Endothelial cell of umbilical vein (primary cell): Measurements from ENCODE around the gene CAPN5. TPM values are rescaled to one million over a fixed set of nuclear protein-coding genes. Genes with fewer than 3 reads are reported as not detected.

Experiments used
- BruUV-seq: library from RNA; stranded (reverse); fragments of 400-500 nt; replicated peaks from 2 replicates; lab custom pipeline; 2021; lab: Mats Ljungman, UMichigan
- CTCF ChIA-PET: fragments of 300-600, 350-600 bp; sonication (Branson Sonifier 250); formaldehyde crosslinking; loops from one replicate; lab custom pipeline; 2021; ENCODE audit warnings: antibody characterized with exemption, inconsistent platforms; lab: Charles Lee
- POLR2A ChIA-PET: fragments of 300-600, 350-600 bp; sonication (Branson Sonifier 250); formaldehyde crosslinking; loops from one replicate; lab custom pipeline; 2021; ENCODE audit warnings: antibody characterized with exemption, inconsistent platforms; lab: Charles Lee
- DNase-seq: peaks from one replicate; pipeline ENCODE4 v3.0.0-alpha.2; 2011; ENCODE audit warnings: low read depth, low spot score
- FAIRE-seq: peaks from 2 replicates; lab custom pipeline; 2011; peaks lifted over from hg19 to GRCh38; lab: Jason Lieb, UNC
- H2AFZ ChIP-seq: 2 replicates; pipeline ENCODE4 v1.6.0; 2012; ENCODE audit warnings: low read depth, low read length, control low read depth, inconsistent platforms
- H3K27ac ChIP-seq: 2 replicates; pipeline ENCODE4 v1.5.1; 2011; ENCODE audit warnings: low read depth, mild to moderate bottlenecking, control low read depth, low read length, moderate library complexity; ENCODE audit not compliant: insufficient read depth
- H3K27me3 ChIP-seq, 2 experiments: 2 replicates each; pipeline versions ENCODE4 v1.6.0 to v1.6.1; 2011; ENCODE audit warnings: low read length in 2 of 2, mixed read lengths in 1 of 2; ENCODE audit not compliant: control insufficient read depth in 2 of 2, insufficient read depth in 2 of 2
- H3K36me3 ChIP-seq, 2 experiments: 2 replicates in 1 of 2; 3 replicates in 1 of 2; pipeline ENCODE4 v1.5.1; 2011; ENCODE audit warnings: low read length in 2 of 2, mild to moderate bottlenecking in 1 of 2, moderate library complexity in 1 of 2; ENCODE audit not compliant: control insufficient read depth in 2 of 2, insufficient read depth in 2 of 2; ENCODE audit errors: extremely low read depth in 1 of 2
- H3K4me1 ChIP-seq: 3 replicates; pipeline ENCODE4 v1.5.1; 2011; ENCODE audit warnings: mild to moderate bottlenecking, low read length; ENCODE audit not compliant: control insufficient read depth, insufficient read depth; ENCODE audit errors: extremely low read depth
- H3K4me2 ChIP-seq: 2 replicates; pipeline ENCODE4 v1.6.1; 2011; ENCODE audit warnings: low read length, control low read depth, mixed read lengths; ENCODE audit not compliant: insufficient read depth
- H3K4me3 ChIP-seq, 3 experiments: fragments of 200-600 bp in 1 of 3; sonication (generic), shearing (Covaris generic) in 1 of 3; replicated peaks in 1 of 3; 2 replicates each; pipeline ENCODE4 v1.5.1; 2011 to 2016; ENCODE audit warnings: control low read depth in 3 of 3, low read length in 3 of 3, mild to moderate bottlenecking in 2 of 3, inconsistent platforms in 1 of 3, low read depth in 1 of 3, moderate library complexity in 1 of 3; ENCODE audit not compliant: insufficient read depth in 1 of 3
- H3K79me2 ChIP-seq: 2 replicates; pipeline ENCODE4 v1.6.0; 2012; ENCODE audit warnings: low read length, inconsistent platforms; ENCODE audit not compliant: control insufficient read depth, insufficient read depth
- H3K9ac ChIP-seq: replicated peaks from 2 replicates; pipeline ENCODE3; 2011; ENCODE audit warnings: low read length, control low read depth; ENCODE audit not compliant: insufficient read depth; ENCODE audit errors: extremely low read depth
- H3K9me1 ChIP-seq: replicated peaks from 3 replicates; pipeline ENCODE4 v1.6.0; 2011; ENCODE audit warnings: mild to moderate bottlenecking, low read length; ENCODE audit not compliant: control insufficient read depth, insufficient read depth; ENCODE audit errors: extremely low read depth
- H3K9me3 ChIP-seq: replicated peaks from 2 replicates; pipeline ENCODE4 v1.5.1; 2012; ENCODE audit warnings: low read length, inconsistent platforms; ENCODE audit not compliant: control insufficient read depth, insufficient read depth
- H4K20me1 ChIP-seq: replicated peaks from 2 replicates; pipeline ENCODE3; 2011; ENCODE audit warnings: mild to moderate bottlenecking, low read length; ENCODE audit not compliant: control insufficient read depth, insufficient read depth; ENCODE audit errors: extremely low read depth
- CTCF ChIP-seq, 2 donors: IDR thresholded peaks; 1 replicate in 1 of 2; 2 replicates in 1 of 2; pipeline ENCODE4 v1.5.1; 2011; ENCODE audit warnings: low read length in 2 of 2, mild to moderate bottlenecking in 2 of 2, moderate library complexity in 2 of 2, control low read depth in 1 of 2, inconsistent platforms in 1 of 2, low read depth in 1 of 2; ENCODE audit not compliant: insufficient read depth in 1 of 2; ENCODE audit errors: extremely low read depth in 1 of 2
- FOS ChIP-seq: IDR thresholded peaks from 2 replicates; pipeline ENCODE4 v1.6.1; 2011; ENCODE audit warnings: mild to moderate bottlenecking, low read length, moderate library complexity, borderline replicate concordance; ENCODE audit not compliant: insufficient read depth
- GATA2 ChIP-seq: IDR thresholded peaks from 2 replicates; pipeline ENCODE4 v1.7.0; 2011; ENCODE audit warnings: low read depth, mild to moderate bottlenecking, moderate library complexity, mixed read lengths, low read length; ENCODE audit not compliant: insufficient read length, insufficient read depth
- JUN ChIP-seq: IDR thresholded peaks from 2 replicates; pipeline ENCODE4 v1.6.1; 2011; ENCODE audit warnings: borderline replicate concordance, low read depth; ENCODE audit not compliant: insufficient read length, insufficient read depth
- MAX ChIP-seq: IDR thresholded peaks from 2 replicates; pipeline ENCODE4 v1.6.1; 2011; ENCODE audit not compliant: insufficient read depth, insufficient read length
- MYC ChIP-seq: IDR thresholded peaks from one replicate; pipeline ENCODE4 v1.6.1; 2011; ENCODE audit warnings: mild to moderate bottlenecking, low read depth, low read length
- POLR2A ChIP-seq: IDR thresholded peaks from 2 replicates; pipeline ENCODE4 v1.6.1; 2012; ENCODE audit warnings: low read depth, mild to moderate bottlenecking, control low read depth, low read length
- POLR2AphosphoS5 ChIP-seq: IDR thresholded peaks from 2 replicates; pipeline ENCODE4 v1.6.1; 2012; ENCODE audit warnings: low read depth, mild to moderate bottlenecking, control low read depth, low read length, moderate library complexity; ENCODE audit not compliant: insufficient read depth
- dilution Hi-C: fragments of 300-500 bp; cut with MboI; formaldehyde crosslinking; loops from one replicate; pipeline ENCODE4 v1.15.0; 2019; ENCODE audit warnings: low sequenced_read_pairs; ENCODE audit not compliant: extremely low pct_ligation_motif_present
- intact Hi-C: fragments of 100-400 bp; cut with micrococcal nuclease; formaldehyde crosslinking; loops from one replicate; pipeline ENCODE4 v1.10.0; 2022
- polyA plus RNA-seq, 4 experiments: library from polyadenylated mRNA; depleted of rRNA in 3 of 4; stranded (reverse) in 3 of 4; unstranded in 1 of 4; fragments of >200 nt; gene quantifications; 2 replicates each; pipeline versions ENCODE4 v1.2.1 to v1.2.3, GENCODE V29; 2011 to 2012; ENCODE audit warnings: missing spikeins in 1 of 4
- total RNA-seq: library from RNA; stranded (reverse); gene quantifications from 2 replicates; pipeline ENCODE4 v1.2.3, GENCODE V29; 2021

The CAPN5 gene
- total and polyA plus RNA-seq, 2 donors (not counting 3 experiments of a cell fraction or from before 2014, with no cell fraction given) = 15.0 to 17.0 TPM

GRCh38 chr11:77092382-77092781, 25.6 kb downstream of the CAPN5 start:
- Histone ChIP-seq H3K9me3 (no peaks in the 10 kb centered on the region), H3K9me1 (no peaks in the 10 kb centered on the region), H3K9ac (no peak overlapping the region), H3K79me2 (no peaks in the 10 kb centered on the region), H3K4me1 (no peaks in the 10 kb centered on the region), H3K4me3 (no peak overlapping the region), H3K36me3 (peaks cover 0 to 3% of the 10 kb centered on the region in 2 experiments), H3K4me2 (no peak overlapping the region), H3K27ac (no peak overlapping the region), H2AFZ (no peak overlapping the region), H4K20me1 (no peaks in the 10 kb centered on the region), H3K27me3 (no peaks in the 10 kb centered on the region)
- TF ChIP-seq MYC = no peak
- CTCF ChIA-PET = interaction anchor here (1.0 to 7.3 kb wide), 16 partner anchors 11 to 358 kb away, joined by 3 to 316 read pairs (median 22); partner anchors contain the start of genes CAPN5, MYO7A and OMP
- no TSS peak for BruUV-seq
- dilution Hi-C loops = no loop called here
- intact Hi-C loops = loop anchor here (1.0 to 5.0 kb wide), 2 partner anchors 8 to 170 kb away; no protein-coding TSS in a partner anchor
- POLR2A ChIA-PET = interaction anchor here (1.9 kb wide), 1 partner anchor 10 kb away, joined by 5 read pairs; no protein-coding TSS in a partner anchor
- no peak for FAIRE-seq
- no peak for DNase-seq

- H3K27me3 ChIP-seq = no peaks in the 10 kb centered on the region
- no peak overlapping the region for H3K4me3 ChIP-seq
- CTCF ChIA-PET = interaction anchor here (1.1 to 7.3 kb wide), 7 partner anchors 11 to 51 kb away, joined by 3 to 316 read pairs (median 89); partner anchors contain the start of genes CAPN5 and OMP
- no peak overlapping the region for H3K27ac ChIP-seq
- no peak overlapping the region for H2AFZ ChIP-seq
- no peak overlapping the region for H3K9ac ChIP-seq
- no peaks in the 10 kb centered on the region for H3K4me1 ChIP-seq
- no peaks in the 10 kb centered on the region for H3K9me1 ChIP-seq
- intact Hi-C loops (loop anchor here (5.0 kb wide), 1 partner anchor 171 kb away; no protein-coding TSS in a partner anchor), dilution Hi-C loops (no loop called here)
- H4K20me1 ChIP-seq = no peaks in the 10 kb centered on the region
- H3K4me2 ChIP-seq = no peak overlapping the region
- no peaks in the 10 kb centered on the region for H3K9me3 ChIP-seq
- H3K36me3 ChIP-seq = peaks cover 0 to 3% of the 10 kb centered on the region in 2 experiments
- BruUV-seq = no TSS peak
- FAIRE-seq (no peak), DNase-seq (no peak)
- no peaks in the 10 kb centered on the region for H3K79me2 ChIP-seq
- POLR2A ChIA-PET = no interaction called here
- TF ChIP-seq JUN = no peak
- TF ChIP-seq FOS = no peak
- TF ChIP-seq POLR2A = no peak
- TF ChIP-seq CTCF (IDR thresholded peaks at IDR 0.05; ENCODE audit: extremely low read depth in 1 of 2, insufficient read depth in 1 of 2, low read depth in 1 of 2, low read length in 2 of 2) = no peak
- no peak for TF ChIP-seq POLR2AphosphoS5
- TF ChIP-seq MAX = no peak
- TF ChIP-seq GATA2 = no peak
- no peak for TF ChIP-seq MYC
Measured at GRCh38 chr11:77093056-77093891, 26.5 kb downstream of the CAPN5 start.
